Left ventricle myocardium superior (tissue), 1 donor: Measurements from ENCODE around the gene WDFY3. TPM values are rescaled to one million over a fixed set of nuclear protein-coding genes. Genes with fewer than 3 reads are reported as not detected.
"Not testable (repeated sequence)": the region's sequence is repeated elsewhere in the genome, so short reads cannot be mapped to it uniquely, and the experiment has no call there.

ENCODE experiments used
- ATAC-seq: fragments of 200-7000 bp; cut with Tn5 transposase; one replicate; pipeline ENCODE4 v1.9.1; 2020; ENCODE audit warnings: mild to moderate bottlenecking, moderate library complexity
- DNase-seq: peaks from one replicate; pipeline ENCODE4 v3.0.0-alpha.2; 2020
- intact Hi-C: fragments of 100-400 bp; cut with micrococcal nuclease; formaldehyde crosslinking; loops from one replicate; pipeline ENCODE4 v1.11.0; 2022
- total RNA-seq: library from RNA; stranded (reverse); fragmentation: NEBNext Ultra II Directional; extraction: Animal tissue kit (Norgen Biotek cat#: 25700); gene quantifications from one replicate; pipeline ENCODE4 v1.2.1, GENCODE V29; 2021
- donor health status: DM: no; HTN: yes; CAD: no; lungs with severe emphysema.

WDFY3 gene
- total RNA-seq, 1 donor from 2014 or later: 43.8 TPM

DNA sequence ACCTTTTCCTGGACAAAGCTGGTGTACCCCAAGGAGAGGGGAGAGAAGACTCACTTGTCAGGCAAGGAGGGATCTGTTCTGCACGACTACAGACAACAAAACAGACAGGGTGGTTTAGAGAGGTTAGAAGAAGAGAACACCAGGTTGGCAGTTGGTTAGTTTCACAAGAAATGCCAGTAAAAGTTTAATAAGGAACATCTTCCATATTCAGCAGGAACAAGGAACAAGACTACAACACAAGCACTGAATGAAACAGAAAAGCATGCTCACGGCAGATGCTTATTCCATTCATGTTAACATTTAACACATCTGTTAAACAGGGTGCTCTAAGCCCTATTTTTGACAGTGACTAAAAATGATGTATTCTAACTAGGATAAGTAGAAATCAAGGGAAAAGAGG lies 158.2 kb downstream of the WDFY3 start:
- no peak for DNase-seq
- intact Hi-C loops: no loop called here
- no peak for ATAC-seq

- intact Hi-C loops, DNase-seq, ATAC-seq: not testable (repeated sequence)
These were observed 159.9 kb downstream of the WDFY3 start for GRCh38 chr4:84806541-84806940.

GRCh38 chr4:84804136-84804535 lies 162.4 kb downstream of the WDFY3 start:
- DNase-seq (no peak), ATAC-seq (peak; percentile 20)
- intact Hi-C loops: no loop called here

DNA sequence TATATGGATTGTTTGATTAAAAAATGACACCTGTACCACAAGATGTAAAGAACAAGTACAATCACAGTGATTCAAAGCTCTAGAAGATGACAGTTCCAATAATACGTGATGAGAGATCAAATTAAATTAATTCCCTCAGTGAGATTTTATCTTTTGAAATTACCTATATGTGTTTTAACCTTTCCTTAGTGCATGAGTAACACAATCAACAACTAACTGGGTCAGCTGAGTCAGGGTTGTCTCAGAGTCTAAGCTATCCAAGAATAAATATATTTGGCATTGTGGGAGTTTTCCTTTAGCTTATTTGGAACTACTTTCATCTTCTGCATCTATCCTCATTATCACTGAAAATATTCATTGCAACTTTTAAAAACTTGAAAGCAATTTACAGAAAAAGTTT lies 162.8 kb downstream of the WDFY3 start:
- ATAC-seq: no peak
- DNase-seq: no peak
- intact Hi-C loops: no loop called here

DNA sequence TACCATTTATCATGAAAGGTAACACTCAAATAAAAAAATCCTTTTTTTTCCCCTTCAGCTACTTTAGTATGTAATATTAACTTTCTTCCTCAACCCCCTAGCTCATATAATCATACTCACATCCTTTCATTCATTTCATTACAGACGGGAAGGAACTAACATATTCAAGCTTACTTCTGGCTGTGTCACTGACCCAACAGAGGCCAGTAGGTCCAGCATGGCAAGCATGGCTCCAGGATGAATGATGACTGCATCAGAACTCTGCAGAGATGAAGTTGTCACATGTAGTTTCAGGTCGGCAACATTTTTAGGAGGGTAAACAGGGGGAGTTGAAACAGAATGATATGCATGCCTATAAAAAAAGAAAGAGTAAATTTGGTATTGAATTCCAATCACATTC lies 163.4 kb downstream of the WDFY3 start:
- no peak for DNase-seq
- intact Hi-C loops: no loop called here
- no peak for ATAC-seq

GRCh38 chr4:84800256-84800655 lies 166.2 kb downstream of the WDFY3 start:
- no peak for ATAC-seq
- no peak for DNase-seq
- intact Hi-C loops: no loop called here

DNA sequence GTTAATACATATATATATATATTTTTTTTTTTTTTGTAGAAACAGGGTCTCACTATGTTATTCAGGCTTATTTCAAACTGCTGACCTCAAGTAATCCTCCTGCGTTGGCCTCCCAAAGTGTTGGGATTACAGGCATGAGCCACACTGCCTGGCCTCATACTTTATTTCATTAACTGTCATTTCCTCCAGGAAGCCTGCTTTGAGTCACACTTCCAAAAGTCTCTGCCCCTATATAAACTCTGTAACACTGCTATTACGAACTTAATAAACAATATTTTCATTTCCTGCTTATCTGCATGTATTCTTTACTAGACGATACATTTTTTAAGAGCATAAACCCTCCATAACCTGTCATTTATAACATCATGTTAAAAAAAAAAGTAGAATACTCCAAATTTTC lies 167.2 kb downstream of the WDFY3 start:
- intact Hi-C loops: no loop called here
- DNase-seq (no peak), ATAC-seq (no peak)

GRCh38 chr4:84796394-84796793 lies 170.1 kb downstream of the WDFY3 start:
- intact Hi-C loops: no loop called here
- DNase-seq (no peak), ATAC-seq (no peak)

- ATAC-seq (no peak), DNase-seq (no peak)
- intact Hi-C loops: no loop called here
These were observed 173.9 kb downstream of the WDFY3 start for GRCh38 chr4:84792366-84793301.

GRCh38 chr4:84790769-84791565 lies 175.5 kb downstream of the WDFY3 start:
- DNase-seq (no peak), ATAC-seq (no peak)
- intact Hi-C loops: no loop called here

DNA sequence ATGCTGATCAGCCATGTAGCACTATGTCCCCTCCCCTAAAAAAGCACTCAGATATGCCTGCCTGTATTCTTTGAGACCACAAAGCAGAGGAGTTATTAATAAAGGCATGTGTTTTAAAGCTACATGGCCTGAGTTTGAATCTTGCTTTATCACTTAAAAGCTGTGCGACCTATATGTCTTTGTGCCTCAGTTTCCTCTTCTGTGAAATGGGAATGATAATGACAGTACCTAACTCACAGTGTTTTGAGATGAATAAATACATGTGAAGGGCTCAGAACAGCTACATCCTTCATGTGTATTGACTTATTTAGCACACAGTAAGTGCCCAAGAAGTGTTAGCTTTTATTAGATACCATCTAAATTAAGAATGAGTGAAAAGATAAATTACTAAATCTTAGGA lies 180.0 kb downstream of the WDFY3 start:
- intact Hi-C loops: no loop called here
- ATAC-seq (no peak), DNase-seq (no peak)

GRCh38 chr4:84782517-84782916 lies 184.0 kb downstream of the WDFY3 start:
- intact Hi-C loops: no loop called here
- DNase-seq: no peak
- ATAC-seq: no peak

DNA sequence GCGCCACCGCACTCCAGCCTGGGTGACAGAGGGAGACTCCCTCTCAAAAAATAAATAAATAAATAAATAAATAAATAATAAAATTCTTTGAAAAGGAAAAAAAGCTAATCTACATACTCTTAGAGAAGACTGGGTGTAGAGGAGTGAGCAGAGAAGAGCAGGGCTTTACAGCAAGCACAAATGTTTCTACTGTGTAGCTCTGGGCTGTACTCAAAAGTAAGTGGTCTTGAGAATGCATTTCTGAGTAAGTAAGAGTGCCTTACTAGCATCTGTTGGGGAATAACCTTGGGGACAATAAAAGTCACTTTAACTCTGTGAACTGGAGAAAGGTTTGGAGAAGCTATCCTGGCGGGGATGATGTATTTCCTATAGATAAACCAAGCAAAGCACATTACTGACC lies 185.8 kb downstream of the WDFY3 start:
- ATAC-seq (no peak), DNase-seq (no peak)
- intact Hi-C loops: no loop called here

- intact Hi-C loops: no loop called here
- ATAC-seq (no peak), DNase-seq (no peak)
These were observed 188.4 kb downstream of the WDFY3 start for GRCh38 chr4:84778041-84778440.

DNA sequence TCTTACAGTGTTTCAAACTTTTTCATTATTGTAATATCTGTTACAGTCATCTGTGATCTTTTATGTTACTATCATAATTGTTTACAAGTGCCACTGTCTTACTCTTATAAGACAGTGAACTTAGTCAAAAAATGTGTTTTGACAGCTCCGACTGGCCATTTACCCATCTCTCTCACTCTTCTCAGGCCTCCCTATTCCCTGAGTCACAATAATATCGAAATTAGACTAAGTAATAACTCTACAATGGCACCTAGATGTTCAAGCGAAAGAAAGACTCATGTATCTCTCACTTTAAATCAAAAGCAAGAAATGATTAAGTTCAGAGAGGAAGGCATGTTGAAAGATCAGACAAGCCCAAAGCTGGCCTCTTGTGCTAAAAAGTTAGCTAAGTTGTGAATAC lies 199.3 kb downstream of the WDFY3 start:
- intact Hi-C loops: no loop called here
- no peak for ATAC-seq
- DNase-seq: no peak

DNA sequence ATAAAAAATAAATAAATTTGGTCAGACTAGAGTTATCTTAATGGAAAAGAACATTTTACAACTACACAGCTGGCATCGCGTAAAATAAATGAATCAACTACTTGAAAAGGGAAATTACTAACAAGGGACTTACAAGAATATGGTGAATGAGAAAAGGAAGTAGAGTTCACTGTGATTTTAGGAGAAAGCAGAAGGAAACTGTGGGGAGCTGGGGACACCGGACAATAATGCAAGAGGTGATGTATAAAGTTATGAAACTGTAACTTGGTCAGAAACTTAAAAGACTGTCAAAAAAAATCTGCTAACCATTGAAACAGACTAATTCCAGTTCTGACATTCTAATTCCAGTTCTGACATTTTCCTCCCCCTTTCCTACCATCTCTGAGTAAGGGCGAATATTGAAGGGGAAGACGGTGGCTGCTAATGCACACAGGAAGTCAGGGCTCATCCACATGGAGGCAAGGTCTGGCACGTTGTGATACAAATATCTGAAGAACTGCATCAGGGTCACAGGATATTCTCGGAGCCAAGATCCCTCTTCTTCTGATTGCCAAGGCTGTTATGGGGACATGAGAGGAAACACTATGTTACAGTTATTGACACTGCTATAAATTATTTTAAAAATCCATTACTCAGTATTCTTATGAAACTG lies 213.0 kb downstream of the WDFY3 start:
- peak; percentile 50 for ATAC-seq
- intact Hi-C loops: no loop called here

GRCh38 chr4:84751707-84752106 lies 214.8 kb downstream of the WDFY3 start:
- DNase-seq: no peak
- no peak for ATAC-seq
- intact Hi-C loops: no loop called here

More for the DNA sequence above, 213.0 kb downstream of the WDFY3 start:
- no peak for DNase-seq

DNA sequence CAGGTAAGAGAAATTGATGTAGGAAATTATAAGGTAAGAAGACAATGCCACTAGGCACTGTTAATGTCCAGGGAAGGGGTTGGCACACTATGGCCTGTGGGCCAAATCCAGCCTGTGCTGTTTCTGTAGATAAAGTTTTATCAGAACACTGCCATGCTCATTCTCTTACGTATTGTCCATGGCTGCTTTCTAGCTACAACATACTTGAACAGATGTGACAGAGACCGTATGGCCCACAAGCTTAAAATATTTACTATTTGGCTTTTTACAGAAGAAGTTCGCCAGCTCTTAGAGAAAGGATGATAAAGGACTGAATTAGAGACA lies 215.6 kb downstream of the WDFY3 start:
- intact Hi-C loops: loop anchor here (1.0 kb wide), 1 partner anchor 220 kb away; no protein-coding TSS in a partner anchor
- DNase-seq (no peak), ATAC-seq (peak; percentile 52)

DNA sequence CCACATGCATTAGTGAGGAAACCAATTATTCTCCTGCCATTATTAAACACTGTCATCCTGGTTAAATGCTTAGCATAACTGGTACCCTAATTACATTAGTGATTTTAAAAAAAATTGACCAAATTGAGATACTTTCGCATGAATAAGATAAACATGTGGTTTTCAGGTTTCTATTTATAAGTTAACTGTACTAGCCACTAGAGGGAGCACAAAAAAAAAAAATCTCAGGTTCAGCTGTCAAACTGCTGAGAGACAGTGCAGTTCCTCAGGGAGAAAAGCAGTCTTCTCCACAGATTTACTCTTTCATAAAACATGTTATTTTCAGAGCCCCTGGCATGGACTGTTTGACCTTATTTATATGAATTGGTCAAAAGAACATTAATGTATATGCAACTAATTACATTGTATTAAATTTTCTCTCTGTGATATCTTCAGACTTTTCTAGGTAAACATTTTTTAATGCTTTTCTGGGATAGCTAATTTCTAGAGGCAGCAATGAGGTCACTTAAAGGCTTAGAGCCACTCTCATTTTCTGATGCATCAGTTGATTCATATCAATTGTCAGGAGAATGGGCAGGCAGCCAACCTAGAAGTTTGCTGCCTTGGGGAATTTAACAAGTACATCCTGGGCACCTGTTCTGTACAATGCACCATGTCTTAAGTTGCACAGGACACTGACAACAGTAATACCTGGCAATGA lies 216.1 kb downstream of the WDFY3 start:
- DNase-seq: no peak
- intact Hi-C loops: loop anchor here (1.0 kb wide), 1 partner anchor 221 kb away; no protein-coding TSS in a partner anchor
- peak; percentile 74 for ATAC-seq
